ENCODE measurements around the gene ZNF879. TPM values are rescaled to one million over a fixed set of nuclear protein-coding genes. Genes with fewer than 3 reads are reported as not detected.

Gene ZNF879
- total RNA-seq, 1 donor from 2014 or later: 10.4 TPM

- peaks cover 35% of the 10 kb centered on the region for H3K27me3 Mint-ChIP-seq (ENCODE audit: insufficient read depth, low read depth)
- Histone ChIP-seq H3K4me3 (peak overlapping the region; percentile 49), H3K27me3 (peaks cover 60% of the 10 kb centered on the region), H3K4me1 (peaks cover 6% of the 10 kb centered on the region), H3F3A (ENCODE audit: low read depth) (peaks cover 6% of the 10 kb centered on the region), H3K36me3 (no peaks in the 10 kb centered on the region), H2AFZ (replicated peaks) (peak overlapping the region; percentile 90), H3K9me3 (ENCODE audit: low read depth) (no peaks in the 10 kb centered on the region), H3K4me2 (peak overlapping the region; percentile 88), H3K79me2 (ENCODE audit: low read depth) (no peaks in the 10 kb centered on the region), H3K9ac (no peak overlapping the region), H3K27ac (no peak overlapping the region), H4K20me1 (ENCODE audit: low read depth) (no peaks in the 10 kb centered on the region)
- DNase-seq (ENCODE audit: low spot score): no peak
- TF ChIP-seq CTCF (IDR thresholded peaks at IDR 0.05) (no peak), EZH2phosphoT487 (IDR thresholded peaks at IDR 0.05) (no peak), EZH2 (IDR thresholded peaks at IDR 0.05) (no peak)
- no peak overlapping the region for H3K4me3 Mint-ChIP-seq
- no peak overlapping the region for H3K27ac Mint-ChIP-seq
- H3K4me1 Mint-ChIP-seq: peaks cover 4% of the 10 kb centered on the region
- H3K9me3 Mint-ChIP-seq: peaks cover 37% of the 10 kb centered on the region
- peaks cover 2% of the 10 kb centered on the region for H3K36me3 Mint-ChIP-seq
These were observed 29.5 kb upstream of the ZNF879 start for GRCh38 chr5:178993955-178994579.

GRCh38 chr5:178994580-178995340 is 28.8 kb upstream of the ZNF879 start, which contains the start of gene GRM6:
TSS of gene GRM6 (minus strand) at chr5:178995320. CDS start at chr5:178994944, 376 bp downstream.
- Histone ChIP-seq H3K4me2 (peak within 1 kb of the TSS; percentile 88), H3K4me3 (peak within 1 kb of the TSS; percentile 49), H3K9ac (no peak within 1 kb of the TSS), H3K9me3 (ENCODE audit: low read depth) (no peaks in the 10 kb centered on the region), H3K36me3 (no peaks in the 10 kb centered on the region), H3K4me1 (peaks cover 6% of the 10 kb centered on the region), H3K27ac (no peak within 1 kb of the TSS), H4K20me1 (ENCODE audit: low read depth) (no peaks in the 10 kb centered on the region), H2AFZ (replicated peaks) (peak within 1 kb of the TSS; percentile 90), H3K79me2 (ENCODE audit: low read depth) (no peaks in the 10 kb centered on the region), H3K27me3 (peaks cover 60% of the 10 kb centered on the region), H3F3A (ENCODE audit: low read depth) (peaks cover 6% of the 10 kb centered on the region)
- TF ChIP-seq CTCF (IDR thresholded peaks at IDR 0.05) (no peak), EZH2phosphoT487 (IDR thresholded peaks at IDR 0.05) (peak; percentile 44), EZH2 (IDR thresholded peaks at IDR 0.05) (peak; percentile 64)
- Mint-ChIP-seq H3K4me3 (peak within 1 kb of the TSS; percentile 59), H3K27ac (no peak within 1 kb of the TSS), H3K4me1 (peaks cover 4% of the 10 kb centered on the region), H3K27me3 (ENCODE audit: insufficient read depth, low read depth) (peaks cover 35% of the 10 kb centered on the region), H3K36me3 (peaks cover 2% of the 10 kb centered on the region), H3K9me3 (peaks cover 30% of the 10 kb centered on the region)
- DNase-seq (ENCODE audit: low spot score): peak; percentile 73

GRCh38 chr5:178995341-178995690 is 28.3 kb upstream of the ZNF879 start:
- no peak overlapping the region for H3K27ac Mint-ChIP-seq
- H3K4me3 ChIP-seq: peak overlapping the region; percentile 49
- no peaks in the 10 kb centered on the region for H3K36me3 ChIP-seq
- peak; percentile 8 for TF ChIP-seq EZH2 (IDR thresholded peaks at IDR 0.05)
- no peak for TF ChIP-seq EZH2phosphoT487 (IDR thresholded peaks at IDR 0.05)
- peak overlapping the region; percentile 59 for H3K4me3 Mint-ChIP-seq
- H3F3A ChIP-seq (ENCODE audit: low read depth): peaks cover 6% of the 10 kb centered on the region
- H3K4me1 Mint-ChIP-seq: peaks cover 4% of the 10 kb centered on the region
- H3K27ac ChIP-seq: no peak overlapping the region
- H3K9me3 ChIP-seq (ENCODE audit: low read depth): no peaks in the 10 kb centered on the region
- no peak for DNase-seq (ENCODE audit: low spot score)
- H4K20me1 ChIP-seq (ENCODE audit: low read depth): no peaks in the 10 kb centered on the region
- H3K4me1 ChIP-seq: peaks cover 6% of the 10 kb centered on the region
- H3K9me3 Mint-ChIP-seq: peaks cover 24% of the 10 kb centered on the region
- no peaks in the 10 kb centered on the region for H3K79me2 ChIP-seq (ENCODE audit: low read depth)
- H3K9ac ChIP-seq: no peak overlapping the region
- H2AFZ ChIP-seq (replicated peaks): peak overlapping the region; percentile 90
- H3K27me3 Mint-ChIP-seq (ENCODE audit: insufficient read depth, low read depth): peaks cover 33% of the 10 kb centered on the region
- H3K4me2 ChIP-seq: peak overlapping the region; percentile 88
- peaks cover 60% of the 10 kb centered on the region for H3K27me3 ChIP-seq
- H3K36me3 Mint-ChIP-seq: no peaks in the 10 kb centered on the region
